ENCODE results near the gene EFR3B. TPM values are rescaled to one million over a fixed set of nuclear protein-coding genes. Genes with fewer than 3 reads are reported as not detected.

The EFR3B gene
- total and polyA plus RNA-seq, 2 of the 13 experiments (the other 11 are each of a cell fraction or from before 2014, with no cell fraction given), result 0.42 TPM

GRCh38 chr2:25042321-25043240, 705 bp downstream of the EFR3B start (continued):
- no peak for TF ChIP-seq HBP1 (CRISPR knock-in tag; IDR thresholded peaks at IDR 0.05; ENCODE audit: low read depth)
- TF ChIP-seq TFDP2 (CRISPR knock-in tag; IDR thresholded peaks at IDR 0.05), result peak; percentile 23; the same call in 1 of the 2 replicates
- no peak for TF ChIP-seq KLF13 (CRISPR knock-in tag; IDR thresholded peaks at IDR 0.05)
- TF ChIP-seq ZMYM2 (CRISPR knock-in tag; IDR thresholded peaks at IDR 0.05), result no peak
- no peak for TF ChIP-seq FOXM1 (CRISPR knock-in tag; IDR thresholded peaks at IDR 0.05)
- TF ChIP-seq ZNF225 (CRISPR knock-in tag; IDR thresholded peaks at IDR 0.05), result 0 out of 2 replicates have a peak, but pooled peaks have one; percentile 3
- no peak for TF ChIP-seq ZNF639 (CRISPR knock-in tag; conservative IDR thresholded peaks at IDR 0.05)
- TF ChIP-seq CBX2 (IDR thresholded peaks at IDR 0.05; ENCODE audit: low read depth, low read length), result peak; percentile 73; the same call in 1 of the 2 replicates
- no peak for TF ChIP-seq CBX2 (CRISPR knock-in tag; IDR thresholded peaks at IDR 0.05; ENCODE audit: low read depth)
- 0 out of 2 replicates have a peak, but pooled peaks have one; percentile 50 for TF ChIP-seq ZNF776 (CRISPR knock-in tag; IDR thresholded peaks at IDR 0.05)
- no peak for TF ChIP-seq ELF4 (CRISPR knock-in tag; IDR thresholded peaks at IDR 0.05; ENCODE audit: borderline replicate concordance)
- TF ChIP-seq NBN (conservative IDR thresholded peaks at IDR 0.05), result no peak
- TF ChIP-seq ZNF784 (CRISPR knock-in tag; IDR thresholded peaks at IDR 0.05; ENCODE audit: borderline replicate concordance), result no peak
- no peak for TF ChIP-seq TEAD3 (CRISPR knock-in tag; optimal IDR thresholded peaks at IDR 0.05; ENCODE audit: borderline replicate concordance)
- TF ChIP-seq ZNF335 (CRISPR knock-in tag; IDR thresholded peaks at IDR 0.05), result no peak
- no peak for TF ChIP-seq ONECUT2 (CRISPR knock-in tag; IDR thresholded peaks at IDR 0.05)
- TF ChIP-seq KAT8 (CRISPR knock-in tag; IDR thresholded peaks at IDR 0.05), result no peak
- TF ChIP-seq SMARCE1 (IDR thresholded peaks at IDR 0.05; ENCODE audit: borderline replicate concordance), result no peak
- TF ChIP-seq ZNF713 (CRISPR knock-in tag; IDR thresholded peaks at IDR 0.05), result no peak
- no peak for TF ChIP-seq EED (CRISPR knock-in tag; IDR thresholded peaks at IDR 0.05)
- TF ChIP-seq PAXIP1 (CRISPR knock-in tag; conservative IDR thresholded peaks at IDR 0.05), result no peak
